Caki2 (cell line): Measurements from ENCODE around the gene HOXC12. TPM values are rescaled to one million over a fixed set of nuclear protein-coding genes. Genes with fewer than 3 reads are reported as not detected.

Experiments
- total RNA-seq: library from RNA; depleted of rRNA; stranded (reverse); fragments of >200 nt; shearing (Covaris generic); gene quantifications from 2 replicates; pipeline ENCODE4 v1.2.3, GENCODE V29; 2014; ENCODE audit warnings: low replicate concordance; rRNA removed

HOXC12 gene
- total RNA-seq, 1 experiment from 2014 or later, result not detected

Other genes starting within 250 kb of the HOXC12 start
- gene CALCOCO1, start 227.5 kb upstream of the HOXC12 start, total RNA-seq, result 25.9 and 27.4 TPM in 2 replicates
- not detected in 2 replicates for gene CISTR, start 202.9 kb upstream of the HOXC12 start, total RNA-seq
- gene HOXC13, start 16.1 kb upstream of the HOXC12 start, total RNA-seq, result 0.24 and 1.4 TPM in 2 replicates
- not detected in 2 replicates for gene HOXC11, start 18.2 kb downstream of the HOXC12 start, total RNA-seq
- gene HOTAIR, start 20.1 kb downstream of the HOXC12 start, total RNA-seq, result not detected in 2 replicates
- gene HOXC10, start 30.2 kb downstream of the HOXC12 start, total RNA-seq, result 6.5 and 38.1 TPM in 2 replicates
- 1.4 and 2.4 TPM in 2 replicates for gene HOXC9, start 45.3 kb downstream of the HOXC12 start, total RNA-seq
- gene HOXC8, start 54.1 kb downstream of the HOXC12 start, total RNA-seq, result not detected in 2 replicates
- gene HOXC6, start 73.5 kb downstream of the HOXC12 start, total RNA-seq, result 0.68 TPM in 1 of 2 replicates, not detected in the other
- gene HOXC5, start 78.1 kb downstream of the HOXC12 start, total RNA-seq, result not detected in 2 replicates
- gene HOXC4, start 98.9 kb downstream of the HOXC12 start, total RNA-seq, result 0.61 and 1.0 TPM in 2 replicates
- gene SMUG1, start 234.1 kb downstream of the HOXC12 start, total RNA-seq, result 40.5 and 85.2 TPM in 2 replicates